WTC11 (cell line): ENCODE measurements around the gene CBFA2T2. TPM values are rescaled to one million over a fixed set of nuclear protein-coding genes. Genes with fewer than 3 reads are reported as not detected.
"Not testable (repeated sequence)": the region's sequence is repeated elsewhere in the genome, so short reads cannot be mapped to it uniquely, and the experiment has no call there.

Experiments
- ATAC-seq: fragments of 200-7000 bp; cut with Tn5 transposase; 2 replicates; pipeline ENCODE4 v1.10.0; 2021; ENCODE audit warnings: mild to moderate bottlenecking, moderate library complexity
- CTCF ChIA-PET: fragments of 300-600 bp; sonication (Branson Sonifier 250); formaldehyde crosslinking; loops from one replicate; lab custom pipeline; 2021; ENCODE audit warnings: antibody characterized with exemption; lab: Charles Lee
- POLR2A ChIA-PET: fragments of 350-600 bp; sonication (Branson Sonifier 250); formaldehyde crosslinking; loops from one replicate; lab custom pipeline; 2021; ENCODE audit warnings: antibody characterized with exemption; lab: Charles Lee
- DNase-seq: peaks from one replicate; pipeline ENCODE4 v3.0.0; 2021; ENCODE audit warnings: low spot score
- H3K27ac Mint-ChIP-seq: 2 replicates; pipeline ENCODE4 v1.8.0; 2021; ENCODE audit warnings: mixed read lengths
- H3K27me3 Mint-ChIP-seq: 2 replicates; pipeline ENCODE4 v1.8.0; 2021; ENCODE audit warnings: low read depth, mild to moderate bottlenecking, moderate library complexity, mixed read lengths
- H3K36me3 Mint-ChIP-seq: 2 replicates; pipeline ENCODE4 v1.8.0; 2021; ENCODE audit warnings: mixed read lengths
- H3K4me1 Mint-ChIP-seq: 2 replicates; pipeline ENCODE4 v1.8.0; 2022; ENCODE audit warnings: mixed read lengths
- H3K4me3 Mint-ChIP-seq: 2 replicates; pipeline ENCODE4 v1.8.0; 2021; ENCODE audit warnings: mild to moderate bottlenecking, moderate library complexity, mixed read lengths
- H3K9me3 Mint-ChIP-seq: 2 replicates; pipeline ENCODE4 v1.8.0; 2021; ENCODE audit warnings: mixed read lengths
- ATF1 ChIP-seq: sonication (generic); formaldehyde crosslinking; IDR thresholded peaks from 2 replicates; pipeline ENCODE4 v1.8.1; 2023; ENCODE audit warnings: mild to moderate bottlenecking, moderate library complexity, missing genetic modification reagents
- FOXJ3 ChIP-seq: sonication (generic); formaldehyde crosslinking; IDR thresholded peaks from 2 replicates; pipeline ENCODE4 v1.9.0; 2021; ENCODE audit warnings: missing genetic modification reagents, mild to moderate bottlenecking, borderline replicate concordance
- GTF2I ChIP-seq: fragments of 250-450 bp; sonication (Bioruptor Pico); conservative IDR thresholded peaks from 2 replicates; pipeline ENCODE4 v1.4.0; 2021; ENCODE audit warnings: mild to moderate bottlenecking
- JAZF1 ChIP-seq: fragments of 250-450 bp; sonication (Bioruptor Pico); IDR thresholded peaks from 2 replicates; pipeline ENCODE4 v1.9.0; 2021; ENCODE audit warnings: moderate library complexity, mild to moderate bottlenecking, inconsistent platforms
- MXD4 ChIP-seq: fragments of 250-450 bp; sonication (Bioruptor Pico); IDR thresholded peaks from 2 replicates; pipeline ENCODE4 v1.8.0; 2021; ENCODE audit warnings: mild to moderate bottlenecking, moderate library complexity, borderline replicate concordance
- NFATC4 ChIP-seq: fragments of 250-450 bp; sonication (Bioruptor Pico); IDR thresholded peaks from 2 replicates; pipeline ENCODE4 v1.9.0; 2021; ENCODE audit warnings: mild to moderate bottlenecking
- RORB ChIP-seq: fragments of 250-450 bp; sonication (Bioruptor Pico); IDR thresholded peaks from 2 replicates; pipeline ENCODE4 v1.9.0; 2021; ENCODE audit warnings: mild to moderate bottlenecking
- SOX15 ChIP-seq: fragments of 250-450 bp; sonication (Bioruptor Pico); IDR thresholded peaks from 2 replicates; pipeline ENCODE4 v1.9.0; 2021; ENCODE audit warnings: mild to moderate bottlenecking
- SP1 ChIP-seq: sonication (generic); formaldehyde crosslinking; conservative IDR thresholded peaks from 2 replicates; pipeline ENCODE4 v1.8.1; 2022; ENCODE audit warnings: missing genetic modification reagents
- TCF7 ChIP-seq: sonication (generic); formaldehyde crosslinking; IDR thresholded peaks from 2 replicates; pipeline ENCODE4 v1.8.0; 2022; ENCODE audit warnings: mild to moderate bottlenecking, low read depth, missing genetic modification reagents, moderate library complexity
- ZBTB21 ChIP-seq: sonication (generic); formaldehyde crosslinking; IDR thresholded peaks from 2 replicates; pipeline ENCODE4 v1.8.1; 2023; ENCODE audit warnings: mild to moderate bottlenecking, missing genetic modification reagents, borderline replicate concordance
- ZNF138 ChIP-seq: sonication (generic); formaldehyde crosslinking; conservative IDR thresholded peaks from 2 replicates; pipeline ENCODE4 v1.8.1; 2022; ENCODE audit warnings: mild to moderate bottlenecking, moderate library complexity, missing genetic modification reagents
- ZNF232 ChIP-seq: sonication (generic); formaldehyde crosslinking; IDR thresholded peaks from 2 replicates; pipeline ENCODE4 v1.8.0; 2022; ENCODE audit warnings: mild to moderate bottlenecking, missing genetic modification reagents
- ZNF396 ChIP-seq: fragments of 250-450 bp; sonication (Bioruptor Pico); IDR thresholded peaks from 2 replicates; pipeline ENCODE4 v1.8.0; 2021; ENCODE audit warnings: mild to moderate bottlenecking, moderate library complexity, borderline replicate concordance
- total RNA-seq: library from RNA; stranded (reverse); gene quantifications from 3 replicates; pipeline ENCODE4 v1.2.3, GENCODE V29; 2021
- TF ChIP-seq, protein P1 (sequence below): sonication (generic); formaldehyde crosslinking; IDR thresholded peaks from 2 replicates; pipeline ENCODE4 v1.8.0; 2023; ENCODE audit warnings: mild to moderate bottlenecking, missing genetic modification reagents
- TF ChIP-seq, protein P2 (sequence below): fragments of 200-600 bp; IDR thresholded peaks from 2 replicates; pipeline ENCODE4 v1.8.0; 2022; ENCODE audit warnings: antibody characterized with exemption
- TF ChIP-seq, protein P3 (sequence below): sonication (generic); formaldehyde crosslinking; IDR thresholded peaks from 2 replicates; pipeline ENCODE4 v1.8.1; 2023; ENCODE audit warnings: mild to moderate bottlenecking, missing genetic modification reagents, borderline replicate concordance
- TF ChIP-seq, protein P4 (sequence below): sonication (generic); formaldehyde crosslinking; IDR thresholded peaks from 2 replicates; pipeline ENCODE4 v1.8.1; 2023; ENCODE audit warnings: mild to moderate bottlenecking, missing genetic modification reagents, moderate library complexity

CBFA2T2 gene
- total RNA-seq, 1 experiment from 2014 or later, result 22.1 TPM

DNA sequence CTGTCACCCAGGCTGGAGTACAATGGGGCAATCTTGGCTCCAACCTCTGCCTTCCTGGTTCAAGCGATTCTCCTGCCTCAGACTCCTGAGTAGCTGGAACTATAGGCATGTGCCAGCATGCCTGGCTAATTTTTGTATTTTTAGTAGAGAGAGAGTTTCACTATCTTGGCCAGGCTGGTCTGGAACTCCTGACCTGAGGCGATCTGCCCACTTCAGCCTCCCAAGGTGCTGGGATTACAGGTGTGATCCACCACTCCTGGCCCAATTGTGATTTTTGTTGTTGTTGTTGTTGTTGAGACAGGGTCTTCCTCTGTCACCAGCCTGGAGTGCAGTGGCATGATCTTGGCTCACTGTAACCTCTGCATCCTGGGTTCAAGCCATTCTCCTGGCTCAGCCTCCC, 69.3 kb downstream of the CBFA2T2 start:
- no peak overlapping the region for H3K4me3 Mint-ChIP-seq
- no peaks in the 10 kb centered on the region for H3K9me3 Mint-ChIP-seq
- TF ChIP-seq, protein P1, sequence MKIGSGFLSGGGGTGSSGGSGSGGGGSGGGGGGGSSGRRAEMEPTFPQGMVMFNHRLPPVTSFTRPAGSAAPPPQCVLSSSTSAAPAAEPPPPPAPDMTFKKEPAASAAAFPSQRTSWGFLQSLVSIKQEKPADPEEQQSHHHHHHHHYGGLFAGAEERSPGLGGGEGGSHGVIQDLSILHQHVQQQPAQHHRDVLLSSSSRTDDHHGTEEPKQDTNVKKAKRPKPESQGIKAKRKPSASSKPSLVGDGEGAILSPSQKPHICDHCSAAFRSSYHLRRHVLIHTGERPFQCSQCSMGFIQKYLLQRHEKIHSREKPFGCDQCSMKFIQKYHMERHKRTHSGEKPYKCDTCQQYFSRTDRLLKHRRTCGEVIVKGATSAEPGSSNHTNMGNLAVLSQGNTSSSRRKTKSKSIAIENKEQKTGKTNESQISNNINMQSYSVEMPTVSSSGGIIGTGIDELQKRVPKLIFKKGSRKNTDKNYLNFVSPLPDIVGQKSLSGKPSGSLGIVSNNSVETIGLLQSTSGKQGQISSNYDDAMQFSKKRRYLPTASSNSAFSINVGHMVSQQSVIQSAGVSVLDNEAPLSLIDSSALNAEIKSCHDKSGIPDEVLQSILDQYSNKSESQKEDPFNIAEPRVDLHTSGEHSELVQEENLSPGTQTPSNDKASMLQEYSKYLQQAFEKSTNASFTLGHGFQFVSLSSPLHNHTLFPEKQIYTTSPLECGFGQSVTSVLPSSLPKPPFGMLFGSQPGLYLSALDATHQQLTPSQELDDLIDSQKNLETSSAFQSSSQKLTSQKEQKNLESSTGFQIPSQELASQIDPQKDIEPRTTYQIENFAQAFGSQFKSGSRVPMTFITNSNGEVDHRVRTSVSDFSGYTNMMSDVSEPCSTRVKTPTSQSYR (CRISPR knock-in tag), result no peak
- no peak for TF ChIP-seq RORB (CRISPR knock-in tag)
- ATAC-seq, result no peak
- CTCF ChIA-PET, result interaction anchor here (0.6 kb wide), 1 partner anchor 16 kb away, joined by 3 read pairs; no protein-coding TSS in a partner anchor
- H3K36me3 Mint-ChIP-seq, result peaks cover 4% of the 10 kb centered on the region
- peaks cover 7% of the 10 kb centered on the region for H3K27me3 Mint-ChIP-seq
- DNase-seq, result no peak
- POLR2A ChIA-PET, result interaction anchor here (0.6 kb wide), 1 partner anchor 40 kb away, joined by 4 read pairs; no protein-coding TSS in a partner anchor
- peaks cover 18% of the 10 kb centered on the region for H3K4me1 Mint-ChIP-seq
- H3K27ac Mint-ChIP-seq, result no peak overlapping the region

DNA sequence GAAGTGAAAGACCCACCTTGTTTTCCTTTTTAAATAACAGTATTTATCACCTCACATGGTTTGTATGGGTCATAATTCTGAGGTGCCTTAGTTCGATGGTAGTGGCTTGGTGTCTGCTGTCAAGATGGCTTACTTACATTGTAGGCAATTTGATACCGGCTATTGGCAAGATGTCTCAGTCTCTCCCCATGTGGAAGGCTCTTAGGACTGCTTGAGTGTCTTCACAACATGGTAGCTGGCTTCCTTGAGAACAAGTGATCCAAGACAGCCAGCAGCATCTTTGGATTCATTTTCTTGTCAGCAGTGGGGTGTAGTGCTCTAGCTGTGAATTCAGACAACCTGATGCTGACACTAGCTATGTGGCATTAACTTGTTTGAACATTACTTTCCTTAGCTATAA, 70.1 kb downstream of the CBFA2T2 start:
- Mint-ChIP-seq H3K36me3 (peaks cover 4% of the 10 kb centered on the region), H3K4me1 (peaks cover 17% of the 10 kb centered on the region), H3K27me3 (peaks cover 15% of the 10 kb centered on the region), H3K27ac (no peak overlapping the region; the same call in 1 of the 2 replicates), H3K9me3 (no peaks in the 10 kb centered on the region), H3K4me3 (no peak overlapping the region)
- POLR2A ChIA-PET, result no interaction called here
- CTCF ChIA-PET, result no interaction called here
- TF ChIP-seq JAZF1 (CRISPR knock-in tag), result no peak
- no peak for TF ChIP-seq SOX15
- TF ChIP-seq MXD4 (CRISPR knock-in tag), result no peak
- TF ChIP-seq FOXJ3 (CRISPR knock-in tag), result no peak
- TF ChIP-seq, protein P2, sequence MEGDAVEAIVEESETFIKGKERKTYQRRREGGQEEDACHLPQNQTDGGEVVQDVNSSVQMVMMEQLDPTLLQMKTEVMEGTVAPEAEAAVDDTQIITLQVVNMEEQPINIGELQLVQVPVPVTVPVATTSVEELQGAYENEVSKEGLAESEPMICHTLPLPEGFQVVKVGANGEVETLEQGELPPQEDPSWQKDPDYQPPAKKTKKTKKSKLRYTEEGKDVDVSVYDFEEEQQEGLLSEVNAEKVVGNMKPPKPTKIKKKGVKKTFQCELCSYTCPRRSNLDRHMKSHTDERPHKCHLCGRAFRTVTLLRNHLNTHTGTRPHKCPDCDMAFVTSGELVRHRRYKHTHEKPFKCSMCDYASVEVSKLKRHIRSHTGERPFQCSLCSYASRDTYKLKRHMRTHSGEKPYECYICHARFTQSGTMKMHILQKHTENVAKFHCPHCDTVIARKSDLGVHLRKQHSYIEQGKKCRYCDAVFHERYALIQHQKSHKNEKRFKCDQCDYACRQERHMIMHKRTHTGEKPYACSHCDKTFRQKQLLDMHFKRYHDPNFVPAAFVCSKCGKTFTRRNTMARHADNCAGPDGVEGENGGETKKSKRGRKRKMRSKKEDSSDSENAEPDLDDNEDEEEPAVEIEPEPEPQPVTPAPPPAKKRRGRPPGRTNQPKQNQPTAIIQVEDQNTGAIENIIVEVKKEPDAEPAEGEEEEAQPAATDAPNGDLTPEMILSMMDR, result no peak
- TF ChIP-seq, protein P3, sequence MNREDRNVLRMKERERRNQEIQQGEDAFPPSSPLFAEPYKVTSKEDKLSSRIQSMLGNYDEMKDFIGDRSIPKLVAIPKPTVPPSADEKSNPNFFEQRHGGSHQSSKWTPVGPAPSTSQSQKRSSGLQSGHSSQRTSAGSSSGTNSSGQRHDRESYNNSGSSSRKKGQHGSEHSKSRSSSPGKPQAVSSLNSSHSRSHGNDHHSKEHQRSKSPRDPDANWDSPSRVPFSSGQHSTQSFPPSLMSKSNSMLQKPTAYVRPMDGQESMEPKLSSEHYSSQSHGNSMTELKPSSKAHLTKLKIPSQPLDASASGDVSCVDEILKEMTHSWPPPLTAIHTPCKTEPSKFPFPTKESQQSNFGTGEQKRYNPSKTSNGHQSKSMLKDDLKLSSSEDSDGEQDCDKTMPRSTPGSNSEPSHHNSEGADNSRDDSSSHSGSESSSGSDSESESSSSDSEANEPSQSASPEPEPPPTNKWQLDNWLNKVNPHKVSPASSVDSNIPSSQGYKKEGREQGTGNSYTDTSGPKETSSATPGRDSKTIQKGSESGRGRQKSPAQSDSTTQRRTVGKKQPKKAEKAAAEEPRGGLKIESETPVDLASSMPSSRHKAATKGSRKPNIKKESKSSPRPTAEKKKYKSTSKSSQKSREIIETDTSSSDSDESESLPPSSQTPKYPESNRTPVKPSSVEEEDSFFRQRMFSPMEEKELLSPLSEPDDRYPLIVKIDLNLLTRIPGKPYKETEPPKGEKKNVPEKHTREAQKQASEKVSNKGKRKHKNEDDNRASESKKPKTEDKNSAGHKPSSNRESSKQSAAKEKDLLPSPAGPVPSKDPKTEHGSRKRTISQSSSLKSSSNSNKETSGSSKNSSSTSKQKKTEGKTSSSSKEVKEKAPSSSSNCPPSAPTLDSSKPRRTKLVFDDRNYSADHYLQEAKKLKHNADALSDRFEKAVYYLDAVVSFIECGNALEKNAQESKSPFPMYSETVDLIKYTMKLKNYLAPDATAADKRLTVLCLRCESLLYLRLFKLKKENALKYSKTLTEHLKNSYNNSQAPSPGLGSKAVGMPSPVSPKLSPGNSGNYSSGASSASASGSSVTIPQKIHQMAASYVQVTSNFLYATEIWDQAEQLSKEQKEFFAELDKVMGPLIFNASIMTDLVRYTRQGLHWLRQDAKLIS, result no peak
- TF ChIP-seq ZBTB21 (CRISPR knock-in tag), result no peak
- TF ChIP-seq SP1 (CRISPR knock-in tag), result no peak
- no peak for TF ChIP-seq NFATC4 (CRISPR knock-in tag)
- TF ChIP-seq TCF7 (CRISPR knock-in tag), result no peak
- no peak for TF ChIP-seq ZNF138 (CRISPR knock-in tag)
- TF ChIP-seq RORB (CRISPR knock-in tag), result no peak
- no peak for TF ChIP-seq ZNF396 (CRISPR knock-in tag)
- no peak for TF ChIP-seq GTF2I (CRISPR knock-in tag)
- no peak for TF ChIP-seq ATF1 (CRISPR knock-in tag)
- no peak for TF ChIP-seq ZNF232 (CRISPR knock-in tag)
- TF ChIP-seq, protein P4, sequence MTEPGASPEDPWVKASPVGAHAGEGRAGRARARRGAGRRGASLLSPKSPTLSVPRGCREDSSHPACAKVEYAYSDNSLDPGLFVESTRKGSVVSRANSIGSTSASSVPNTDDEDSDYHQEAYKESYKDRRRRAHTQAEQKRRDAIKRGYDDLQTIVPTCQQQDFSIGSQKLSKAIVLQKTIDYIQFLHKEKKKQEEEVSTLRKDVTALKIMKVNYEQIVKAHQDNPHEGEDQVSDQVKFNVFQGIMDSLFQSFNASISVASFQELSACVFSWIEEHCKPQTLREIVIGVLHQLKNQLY (CRISPR knock-in tag), result no peak
- DNase-seq, result no peak
- ATAC-seq, result no peak

DNA sequence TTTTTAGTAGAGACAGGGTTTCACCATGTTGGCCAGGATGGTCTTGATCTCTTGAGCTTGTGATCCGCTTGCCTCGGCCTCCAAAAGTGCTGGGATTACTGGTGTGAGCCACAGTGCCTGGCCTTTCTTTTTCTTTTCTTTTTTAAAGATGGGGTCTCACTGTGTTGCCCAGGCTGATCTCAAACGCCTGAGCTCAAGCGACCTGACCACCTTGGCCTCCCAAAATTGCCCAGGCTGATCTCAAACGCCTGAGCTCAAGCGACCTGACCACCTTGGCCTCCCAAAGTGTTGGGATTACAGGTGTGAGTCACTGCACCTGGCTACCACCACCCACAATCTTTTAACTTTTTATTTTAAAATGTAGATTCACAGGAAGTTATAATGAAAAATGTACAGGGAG, 71.2 kb downstream of the CBFA2T2 start:
- H3K4me3 Mint-ChIP-seq, ATAC-seq, H3K36me3 Mint-ChIP-seq, DNase-seq, H3K27ac Mint-ChIP-seq, H3K9me3 Mint-ChIP-seq: not testable (repeated sequence)
- H3K4me1 Mint-ChIP-seq, result peaks cover 12% of the 10 kb centered on the region
- ChIA-PET CTCF (interaction anchor here (1.2 kb wide), 1 partner anchor 104 kb away, joined by 3 read pairs; no protein-coding TSS in a partner anchor), POLR2A (interaction anchor here (0.7 kb wide), 1 partner anchor 108 kb away, joined by 3 read pairs; no protein-coding TSS in a partner anchor)
- peaks cover 25% of the 10 kb centered on the region for H3K27me3 Mint-ChIP-seq
